ENCODE data around the gene LPAR5.

GRCh38 chr12:6618483-6619225 is 17.1 kb downstream of the LPAR5 start:
- TF ChIP-seq ZNF414 (CRISPR knock-in tag; IDR thresholded peaks at IDR 0.05), result no peak
- TF ChIP-seq HNRNPLL (IDR thresholded peaks at IDR 0.05; ENCODE audit: low read depth, low read length, poor library complexity, severe bottlenecking), result no peak
- no peak for TF ChIP-seq ZNF704 (CRISPR knock-in tag; IDR thresholded peaks at IDR 0.05; ENCODE audit: borderline replicate concordance)
- TF ChIP-seq NFATC3 (CRISPR knock-in tag; IDR thresholded peaks at IDR 0.05), result no peak
- no peak for TF ChIP-seq MAFF (IDR thresholded peaks at IDR 0.05; ENCODE audit: low read depth, low read length)
- TF ChIP-seq ASH2L (IDR thresholded peaks at IDR 0.05; ENCODE audit: insufficient read length, low read depth, low read length), result no peak
- TF ChIP-seq E2F5 (CRISPR knock-in tag; conservative IDR thresholded peaks at IDR 0.05), result no peak
- no peak for TF ChIP-seq E2F1 (CRISPR knock-in tag; IDR thresholded peaks at IDR 0.05)
- TF ChIP-seq ZBTB21 (CRISPR knock-in tag; IDR thresholded peaks at IDR 0.05), result no peak
- no peak for TF ChIP-seq ZNF639 (CRISPR knock-in tag; conservative IDR thresholded peaks at IDR 0.05)
- no peak for TF ChIP-seq U2AF1 (optimal IDR thresholded peaks at IDR 0.05; ENCODE audit: low read depth, low read length)
- TF ChIP-seq POLR2G (IDR thresholded peaks at IDR 0.05; ENCODE audit: low read depth, low read length), result no peak

Data from HepG2 (cell line).